H1 (cell line): ENCODE results near the gene SEMA3F. TPM values are rescaled to one million over a fixed set of nuclear protein-coding genes. Genes with fewer than 3 reads are reported as not detected.
A peak's percentile ranks its signal among the peaks of the same experiment; 100 is the strongest.

ENCODE experiments used
- CTCF ChIA-PET: fragments of 300-600 bp; sonication (Branson Sonifier 250); formaldehyde crosslinking; loops from one replicate; lab custom pipeline; 2021; ENCODE audit not compliant: partially characterized antibody; lab: Charles Lee
- POLR2A ChIA-PET: fragments of 300-600 bp; sonication (Branson Sonifier 250); formaldehyde crosslinking; loops from one replicate; lab custom pipeline; 2021; ENCODE audit warnings: inconsistent platforms; ENCODE audit not compliant: partially characterized antibody; lab: Charles Lee
- DNase-seq, 2 experiments: peaks; one replicate each; pipeline versions ENCODE4 v3.0.0 to v3.0.0-alpha.2; 2010 to 2022; ENCODE audit warnings: low spot score in 2 of 2, low read depth in 1 of 2, mixed read lengths in 1 of 2
- FAIRE-seq: peaks from 2 replicates; lab custom pipeline; 2011; peaks lifted over from hg19 to GRCh38; lab: Jason Lieb, UNC
- H2AFZ ChIP-seq: 2 replicates; pipeline ENCODE4 v1.8.1; 2012; ENCODE audit warnings: low read length, inconsistent platforms
- H2AK5ac ChIP-seq: 2 replicates; pipeline ENCODE4 v1.6.1; 2013; ENCODE audit warnings: low read depth, low read length
- H2BK120ac ChIP-seq: replicated peaks from 2 replicates; pipeline ENCODE3; 2013; ENCODE audit warnings: low read depth, low read length, inconsistent platforms
- H2BK12ac ChIP-seq: 2 replicates; pipeline ENCODE4 v1.6.1; 2013; ENCODE audit warnings: low read depth, low read length
- H2BK15ac ChIP-seq: 2 replicates; pipeline ENCODE4 v1.6.1; 2013; ENCODE audit warnings: low read length
- H2BK20ac ChIP-seq: 2 replicates; pipeline ENCODE4 v1.6.1; 2013; ENCODE audit warnings: low read length
- H2BK5ac ChIP-seq: 2 replicates; pipeline ENCODE4 v1.6.1; 2013; ENCODE audit warnings: low read depth, low read length
- H3K14ac ChIP-seq: 2 replicates; pipeline ENCODE4 v1.6.1; 2013; ENCODE audit warnings: inconsistent platforms; ENCODE audit not compliant: insufficient read length
- H3K18ac ChIP-seq: 2 replicates; pipeline ENCODE4 v1.6.1; 2013; ENCODE audit warnings: low read length; ENCODE audit errors: extremely low read depth
- H3K23ac ChIP-seq: 2 replicates; pipeline ENCODE4 v1.6.1; 2013; ENCODE audit warnings: inconsistent platforms; ENCODE audit not compliant: insufficient read length
- H3K23me2 ChIP-seq: 2 replicates; pipeline ENCODE4 v1.6.1; 2013; ENCODE audit warnings: low read depth, low read length
- H3K27ac ChIP-seq: 2 replicates; pipeline ENCODE4 v1.6.1; 2011; ENCODE audit warnings: low read depth, low read length, inconsistent platforms
- H3K27me3 ChIP-seq, 4 experiments: replicated peaks in 1 of 4; 1 replicate in 1 of 4; 2 replicates in 3 of 4; pipeline versions ENCODE4 v1.6.1 to v1.8.1; 2011 to 2013; ENCODE audit warnings: low read length in 3 of 4, mild to moderate bottlenecking in 3 of 4, inconsistent platforms in 2 of 4, mixed read lengths in 2 of 4, moderate library complexity in 1 of 4; ENCODE audit not compliant: control insufficient read depth in 3 of 4, insufficient read depth in 3 of 4; ENCODE audit errors: extremely low read depth in 1 of 4
- H3K36me3 ChIP-seq, 4 experiments: 2 replicates each; pipeline versions ENCODE4 v1.6.1 to v1.8.1; 2011 to 2013; ENCODE audit warnings: mild to moderate bottlenecking in 4 of 4, low read length in 3 of 4, moderate library complexity in 2 of 4, control low read depth in 1 of 4, inconsistent platforms in 1 of 4; ENCODE audit not compliant: insufficient read depth in 4 of 4, control insufficient read depth in 2 of 4
- H3K4ac ChIP-seq: replicated peaks from 2 replicates; pipeline ENCODE3; 2013; ENCODE audit warnings: low read length, low read depth, mixed read lengths, inconsistent platforms; ENCODE audit not compliant: insufficient read length
- H3K4me1 ChIP-seq, 4 experiments: replicated peaks in 1 of 4; 1 replicate in 1 of 4; 2 replicates in 3 of 4; pipeline versions ENCODE4 v1.6.1 to v1.8.1; 2011 to 2013; ENCODE audit warnings: low read length in 3 of 4, inconsistent platforms in 2 of 4, mixed read lengths in 1 of 4; ENCODE audit not compliant: insufficient read depth in 4 of 4, control insufficient read depth in 3 of 4
- H3K4me2 ChIP-seq, 2 experiments: 2 replicates each; pipeline versions ENCODE4 v1.6.1 to v1.8.1; 2011 to 2013; ENCODE audit warnings: low read depth in 2 of 2, low read length in 2 of 2, control low read depth in 1 of 2, inconsistent platforms in 1 of 2, mild to moderate bottlenecking in 1 of 2; ENCODE audit not compliant: insufficient read depth in 1 of 2
- H3K4me3 ChIP-seq, 4 experiments: fragments of 200-600, 300-600 bp in 1 of 4; sonication (generic), shearing (Covaris generic), sonication (Bioruptor Twin) in 1 of 4; 2 replicates each; pipeline versions ENCODE4 v1.5.1 to v1.8.1; 2011 to 2016; ENCODE audit warnings: low read length in 4 of 4, low read depth in 3 of 4, control low read depth in 2 of 4, inconsistent platforms in 2 of 4, mild to moderate bottlenecking in 2 of 4, mixed read lengths in 1 of 4, moderate library complexity in 1 of 4; ENCODE audit not compliant: insufficient read depth in 2 of 4; ENCODE audit errors: extremely low read depth in 1 of 4
- H3K56ac ChIP-seq: replicated peaks from 2 replicates; pipeline ENCODE3; 2013; ENCODE audit warnings: low read depth, mild to moderate bottlenecking, mixed read lengths, low read length, inconsistent platforms; ENCODE audit not compliant: insufficient read length
- H3K79me1 ChIP-seq: 2 replicates; pipeline ENCODE4 v1.6.1; 2013; ENCODE audit warnings: low read depth, low read length, control low read depth
- H3K79me2 ChIP-seq, 2 experiments: 2 replicates each; pipeline versions ENCODE4 v1.6.1 to v1.8.1; 2012 to 2013; ENCODE audit warnings: low read length in 2 of 2, mild to moderate bottlenecking in 2 of 2, inconsistent platforms in 1 of 2; ENCODE audit not compliant: insufficient read depth in 2 of 2, control insufficient read depth in 1 of 2
- H3K9ac ChIP-seq, 4 experiments: replicated peaks in 1 of 4; 1 replicate in 1 of 4; 2 replicates in 3 of 4; pipeline versions ENCODE4 v1.6.1 to v1.8.1; 2011 to 2013; ENCODE audit warnings: low read depth in 3 of 4, low read length in 3 of 4, control low read depth in 2 of 4, mild to moderate bottlenecking in 2 of 4, moderate library complexity in 2 of 4, inconsistent platforms in 1 of 4; ENCODE audit errors: extremely low read depth in 1 of 4
- H3K9me3 ChIP-seq, 2 experiments: 2 replicates each; pipeline versions ENCODE4 v1.6.1 to v1.8.1; 2012 to 2013; ENCODE audit warnings: mild to moderate bottlenecking in 2 of 2, moderate library complexity in 2 of 2, control low read depth in 1 of 2, inconsistent platforms in 1 of 2, low read depth in 1 of 2, low read length in 1 of 2, mixed read lengths in 1 of 2; ENCODE audit not compliant: insufficient read depth in 2 of 2
- H4K20me1 ChIP-seq, 2 experiments: replicated peaks in 1 of 2; 2 replicates each; pipeline versions ENCODE3 to v1.8.1; 2011 to 2013; ENCODE audit warnings: inconsistent platforms in 2 of 2, low read length in 2 of 2, mild to moderate bottlenecking in 1 of 2; ENCODE audit not compliant: insufficient read depth in 2 of 2, control insufficient read depth in 1 of 2
- H4K5ac ChIP-seq: 2 replicates; pipeline ENCODE4 v1.6.1; 2013; ENCODE audit warnings: low read length, low read depth, mixed read lengths, inconsistent platforms; ENCODE audit not compliant: insufficient read length
- H4K8ac ChIP-seq: 2 replicates; pipeline ENCODE4 v1.8.0; 2013; ENCODE audit warnings: mild to moderate bottlenecking, moderate library complexity, low read length, inconsistent platforms; ENCODE audit not compliant: insufficient read depth; ENCODE audit errors: extremely low read depth
- H4K91ac ChIP-seq: replicated peaks from 2 replicates; pipeline ENCODE3; 2013; ENCODE audit warnings: low read length, mixed read lengths, inconsistent platforms; ENCODE audit not compliant: insufficient read length
- MAX ChIP-seq: IDR thresholded peaks from 2 replicates; pipeline ENCODE4 v1.6.1; 2012; ENCODE audit warnings: inconsistent platforms
- WGBS, 2 experiments: shearing (Covaris generic) in 1 of 2; methylation state at CpG; one replicate each; pipeline versions ENCODE4 v1.1.6 to v1.1.7; 2013 to 2015; ENCODE audit warnings: low lambda C conversion rate in 2 of 2, mixed read lengths in 2 of 2, inconsistent platforms in 1 of 2, low coverage in 1 of 2, missing lambda C conversion rate in 1 of 2; ENCODE audit not compliant: insufficient replicate concordance in 2 of 2, insufficient coverage in 1 of 2, insufficient read length in 1 of 2; ENCODE audit errors: extremely low coverage in 1 of 2, missing lambda C conversion rate in 1 of 2; 5-methylcytosine and 5-hydroxymethylcytosine counted together
- polyA plus RNA-seq, 7 experiments: library from polyadenylated mRNA; depleted of rRNA in 3 of 7; stranded (reverse) in 5 of 7; unstranded in 2 of 7; fragments of >200 nt in 5 of 7; fragments of 200-250 nt in 2 of 7; gene quantifications; 1 replicate in 5 of 7; 2 replicates in 1 of 7; 4 replicates in 1 of 7; pipeline versions ENCODE4 v1.2.1 to v1.2.3, GENCODE V29; 2011 to 2013; ENCODE audit warnings: missing spikeins in 2 of 7, mixed read lengths in 2 of 7
- total RNA-seq: library from RNA; stranded (reverse); fragmentation: NEBNext Ultra II Directional; extraction: Animal tissue kit (Norgen Biotek cat#: 25700); gene quantifications from 2 replicates; pipeline ENCODE4 v1.2.1, GENCODE V29; 2021
- TF ChIP-seq, protein P1 (sequence below): IDR thresholded peaks from 2 replicates; pipeline ENCODE4 v1.6.1; 2012; ENCODE audit warnings: inconsistent platforms
- TF ChIP-seq, protein P2 (sequence below): IDR thresholded peaks from 2 replicates; pipeline ENCODE4 v1.6.1; 2011; ENCODE audit warnings: low read depth, mild to moderate bottlenecking, low read length; ENCODE audit not compliant: insufficient read depth

Gene SEMA3F
- total and polyA plus RNA-seq, 2 of the 8 experiments (the other 6 are each of a cell fraction or from before 2014, with no cell fraction given), result 20.3 to 37.0 TPM

- Histone ChIP-seq H2BK5ac (no peak overlapping the region), H3K36me3 (no peaks in the 10 kb centered on the region), H2AFZ (no peak overlapping the region), H3K9me3 (no peaks in the 10 kb centered on the region), H3K27ac (no peak overlapping the region), H3K79me1 (no peaks in the 10 kb centered on the region), H2BK120ac (no peak overlapping the region), H4K8ac (no peak overlapping the region), H3K56ac (no peak overlapping the region), H3K4me3 (no peak overlapping the region), H4K5ac (no peak overlapping the region), H3K4me1 (peaks cover 5 to 25% (median 16%) of the 10 kb centered on the region in 4 experiments), H3K4me2 (no peak overlapping the region), H4K91ac (no peak overlapping the region), H3K79me2 (no peaks in the 10 kb centered on the region), H4K20me1 (no peaks in the 10 kb centered on the region), H2BK15ac (peak overlapping the region; percentile 92; the same call in 1 of the 2 replicates), H3K4ac (no peak overlapping the region), H2AK5ac (peak overlapping the region; percentile 75; the same call in 1 of the 2 replicates), H2BK20ac (no peak overlapping the region), H3K23ac (no peak overlapping the region), H2BK12ac (peak overlapping the region; percentile 75; the same call in 1 of the 2 replicates)
- no peak for FAIRE-seq
- CTCF ChIA-PET, result interaction anchor here (1.0 to 1.5 kb wide), 4 partner anchors 22 to 45 kb away, joined by 4 to 6 read pairs (median 6); no protein-coding TSS in a partner anchor
- DNase-seq, result no peak
- WGBS, 2 experiments, result 87% methylated on average over 2 of the region's 2 CpGs; no CpG with 5 or more reads in 1 of the 2 experiments
- TF ChIP-seq, protein P1, sequence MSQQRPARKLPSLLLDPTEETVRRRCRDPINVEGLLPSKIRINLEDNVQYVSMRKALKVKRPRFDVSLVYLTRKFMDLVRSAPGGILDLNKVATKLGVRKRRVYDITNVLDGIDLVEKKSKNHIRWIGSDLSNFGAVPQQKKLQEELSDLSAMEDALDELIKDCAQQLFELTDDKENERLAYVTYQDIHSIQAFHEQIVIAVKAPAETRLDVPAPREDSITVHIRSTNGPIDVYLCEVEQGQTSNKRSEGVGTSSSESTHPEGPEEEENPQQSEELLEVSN, result peak; percentile 89
- TF ChIP-seq, protein P2, sequence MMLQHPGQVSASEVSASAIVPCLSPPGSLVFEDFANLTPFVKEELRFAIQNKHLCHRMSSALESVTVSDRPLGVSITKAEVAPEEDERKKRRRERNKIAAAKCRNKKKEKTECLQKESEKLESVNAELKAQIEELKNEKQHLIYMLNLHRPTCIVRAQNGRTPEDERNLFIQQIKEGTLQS, result no peak
- TF ChIP-seq MAX, result peak; percentile 54; the same call in 1 of the 2 replicates
- TF ChIP-seq, all 59 proteins: peak for 2
- Histone ChIP-seq H3K18ac (no peak overlapping the region), H3K27me3 (no peaks in the 10 kb centered on the region; a peak in 2 of 7 replicates), H3K9ac (no peak overlapping the region), H3K23me2 (no peaks in the 10 kb centered on the region), H3K14ac (no peak overlapping the region)
- POLR2A ChIA-PET, result interaction anchor here (0.5 to 1.4 kb wide), 6 partner anchors 9 to 25 kb away, joined by 3 to 5 read pairs (median 4); no protein-coding TSS in a partner anchor
Observed at GRCh38 chr3:50147447-50147846, 7.7 kb upstream of the SEMA3F start.
